MM.1S (cell line): ENCODE measurements around the gene CIAO2B.

Experiments used
- DNase-seq: peaks from one replicate; pipeline ENCODE4 v3.0.0-alpha.2; 2015
- H2AFZ ChIP-seq: fragments of 300-600 bp; sonication (generic); 2 replicates; pipeline ENCODE4 v1.6.0; 2016; ENCODE audit warnings: antibody characterized with exemption, low read length
- H3F3A ChIP-seq: fragments of 300-600 bp; sonication (generic); 2 replicates; pipeline ENCODE4 v1.6.1; 2016; ENCODE audit warnings: mild to moderate bottlenecking, antibody characterized with exemption, low read length, moderate library complexity, mixed read lengths; ENCODE audit not compliant: insufficient read depth
- H3K27ac ChIP-seq: fragments of 300-600 bp; sonication (generic); 2 replicates; pipeline ENCODE4 v1.5.1; 2016; ENCODE audit warnings: mild to moderate bottlenecking, low read length
- H3K27me3 ChIP-seq: fragments of 300-600 bp; sonication (generic); replicated peaks from 2 replicates; pipeline ENCODE4 v1.6.0; 2016; ENCODE audit warnings: low read length; ENCODE audit not compliant: insufficient read depth
- H3K36me3 ChIP-seq: fragments of 300-600 bp; sonication (generic); replicated peaks from 2 replicates; pipeline ENCODE4 v1.6.1; 2016; ENCODE audit warnings: mild to moderate bottlenecking, low read length, mixed read lengths; ENCODE audit not compliant: insufficient read depth
- H3K4me1 ChIP-seq: fragments of 300-600 bp; sonication (generic); 2 replicates; pipeline ENCODE4 v1.6.1; 2016; ENCODE audit warnings: low read length, mixed read lengths
- H3K4me2 ChIP-seq: fragments of 300-600 bp; sonication (generic); 2 replicates; pipeline ENCODE4 v1.6.0; 2016; ENCODE audit warnings: low read depth, low read length
- H3K4me3 ChIP-seq: fragments of 300-600 bp; sonication (generic); 2 replicates; pipeline ENCODE4 v1.5.1; 2016; ENCODE audit warnings: low read length, mixed read lengths
- H3K79me2 ChIP-seq: fragments of 300-600 bp; sonication (generic); 2 replicates; pipeline ENCODE4 v1.6.1; 2016; ENCODE audit warnings: mixed run types, low read length, mixed read lengths
- H3K9ac ChIP-seq: fragments of 300-600 bp; sonication (generic); 2 replicates; pipeline ENCODE4 v1.6.1; 2016; ENCODE audit warnings: low read length, mixed read lengths
- H3K9me2 ChIP-seq: fragments of 300-600 bp; sonication (generic); replicated peaks from 2 replicates; pipeline ENCODE4 v1.6.1; 2016; ENCODE audit warnings: mild to moderate bottlenecking, low read length, mixed read lengths; ENCODE audit not compliant: insufficient read depth
- H3K9me3 ChIP-seq: fragments of 300-600 bp; sonication (generic); replicated peaks from 2 replicates; pipeline ENCODE4 v1.6.1; 2016; ENCODE audit warnings: mild to moderate bottlenecking, low read length, mixed read lengths; ENCODE audit not compliant: insufficient read depth
- H4K20me1 ChIP-seq: fragments of 300-600 bp; sonication (generic); 2 replicates; pipeline ENCODE4 v1.6.1; 2016; ENCODE audit warnings: mild to moderate bottlenecking, low read length, moderate library complexity, mixed read lengths; ENCODE audit not compliant: insufficient read depth
- EZH2 ChIP-seq: fragments of 300-600 bp; sonication (generic); optimal IDR thresholded peaks from 2 replicates; pipeline ENCODE3; 2017; ENCODE audit warnings: low read depth, mild to moderate bottlenecking, antibody characterized with exemption, low read length, mixed read lengths
- EZH2phosphoT487 ChIP-seq: fragments of 300-600 bp; sonication (generic); IDR thresholded peaks from 2 replicates; pipeline ENCODE4 v1.6.1; 2018; ENCODE audit warnings: antibody characterized with exemption, low read length
- TF ChIP-seq, protein P1 (sequence below): fragments of 300-600 bp; sonication (generic); IDR thresholded peaks from 2 replicates; pipeline ENCODE4 v1.5.1; 2016; ENCODE audit warnings: antibody characterized with exemption, low read length, mixed read lengths

The CIAO2B gene

DNA sequence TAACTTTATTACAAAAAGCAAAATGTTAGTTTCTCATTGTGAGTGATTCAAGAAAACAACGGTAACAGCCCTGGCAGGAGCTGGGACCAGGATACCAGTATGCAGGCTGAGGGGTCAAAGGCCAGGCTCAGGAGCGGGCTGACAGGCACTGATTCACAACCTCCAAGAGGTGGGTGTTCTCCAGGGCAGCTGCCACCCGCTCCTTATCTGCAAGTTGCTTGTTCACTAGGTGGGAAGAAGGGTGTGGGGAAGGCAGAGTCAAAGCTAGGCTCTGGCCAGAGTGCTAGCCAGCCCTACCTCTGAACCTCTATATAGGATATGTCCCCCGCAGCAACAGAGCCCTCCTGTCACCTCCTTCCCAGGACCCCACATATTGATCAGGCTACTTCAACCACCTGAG lies 2.1 kb downstream of the CIAO2B start:
- Histone ChIP-seq H3K9ac (no peak overlapping the region), H3K27ac (no peak overlapping the region)
- TF ChIP-seq EZH2 (no peak), EZH2phosphoT487 (no peak)
- TF ChIP-seq, protein P1, sequence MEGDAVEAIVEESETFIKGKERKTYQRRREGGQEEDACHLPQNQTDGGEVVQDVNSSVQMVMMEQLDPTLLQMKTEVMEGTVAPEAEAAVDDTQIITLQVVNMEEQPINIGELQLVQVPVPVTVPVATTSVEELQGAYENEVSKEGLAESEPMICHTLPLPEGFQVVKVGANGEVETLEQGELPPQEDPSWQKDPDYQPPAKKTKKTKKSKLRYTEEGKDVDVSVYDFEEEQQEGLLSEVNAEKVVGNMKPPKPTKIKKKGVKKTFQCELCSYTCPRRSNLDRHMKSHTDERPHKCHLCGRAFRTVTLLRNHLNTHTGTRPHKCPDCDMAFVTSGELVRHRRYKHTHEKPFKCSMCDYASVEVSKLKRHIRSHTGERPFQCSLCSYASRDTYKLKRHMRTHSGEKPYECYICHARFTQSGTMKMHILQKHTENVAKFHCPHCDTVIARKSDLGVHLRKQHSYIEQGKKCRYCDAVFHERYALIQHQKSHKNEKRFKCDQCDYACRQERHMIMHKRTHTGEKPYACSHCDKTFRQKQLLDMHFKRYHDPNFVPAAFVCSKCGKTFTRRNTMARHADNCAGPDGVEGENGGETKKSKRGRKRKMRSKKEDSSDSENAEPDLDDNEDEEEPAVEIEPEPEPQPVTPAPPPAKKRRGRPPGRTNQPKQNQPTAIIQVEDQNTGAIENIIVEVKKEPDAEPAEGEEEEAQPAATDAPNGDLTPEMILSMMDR = no peak

DNA sequence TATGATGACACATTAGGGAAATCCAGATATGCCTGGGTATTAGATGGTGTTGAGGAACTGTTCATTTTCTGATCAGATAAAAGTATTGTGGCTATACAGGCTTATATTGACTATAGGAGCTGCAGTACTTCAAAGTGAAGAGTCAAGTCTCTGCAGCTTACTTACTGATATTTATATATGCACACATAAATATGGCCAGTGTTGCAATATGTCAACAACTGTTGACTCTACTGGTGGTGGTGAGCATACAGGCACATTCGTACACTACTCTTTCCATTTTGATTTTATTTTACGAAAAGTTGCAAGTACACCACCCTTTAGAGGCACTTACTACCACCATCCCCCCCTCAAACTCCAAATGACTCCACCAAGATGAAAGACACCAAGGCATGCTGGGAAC lies 2.5 kb downstream of the CIAO2B start:
- Histone ChIP-seq H3K9ac (no peak overlapping the region), H3K27ac (no peak overlapping the region), H3K27me3 (no peaks in the 10 kb centered on the region), H3K4me3 (no peak overlapping the region), H3K4me1 (0 out of 2 replicates have a peak, but pooled peaks cover 4% of the 10 kb centered on the region), H2AFZ (no peak overlapping the region), H3F3A (no peaks in the 10 kb centered on the region; the same call in 1 of the 2 replicates), H3K9me3 (no peaks in the 10 kb centered on the region), H3K36me3 (no peaks in the 10 kb centered on the region), H3K9me2 (no peaks in the 10 kb centered on the region), H3K4me2 (no peak overlapping the region), H4K20me1 (no peaks in the 10 kb centered on the region), H3K79me2 (peaks cover 41% of the 10 kb centered on the region)
- TF ChIP-seq, protein P1 = no peak
- TF ChIP-seq EZH2phosphoT487 (no peak), EZH2 (no peak)
- no peak for DNase-seq

More for the DNA sequence above, 2.1 kb downstream of the CIAO2B start:
- Histone ChIP-seq H3F3A (no peaks in the 10 kb centered on the region; the same call in 1 of the 2 replicates), H4K20me1 (no peaks in the 10 kb centered on the region), H3K4me3 (no peak overlapping the region), H3K79me2 (peaks cover 41% of the 10 kb centered on the region), H3K4me1 (0 out of 2 replicates have a peak, but pooled peaks cover 4% of the 10 kb centered on the region), H2AFZ (no peak overlapping the region), H3K9me3 (no peaks in the 10 kb centered on the region), H3K27me3 (no peaks in the 10 kb centered on the region), H3K4me2 (no peak overlapping the region), H3K36me3 (no peaks in the 10 kb centered on the region), H3K9me2 (no peaks in the 10 kb centered on the region)
- DNase-seq = no peak

DNA sequence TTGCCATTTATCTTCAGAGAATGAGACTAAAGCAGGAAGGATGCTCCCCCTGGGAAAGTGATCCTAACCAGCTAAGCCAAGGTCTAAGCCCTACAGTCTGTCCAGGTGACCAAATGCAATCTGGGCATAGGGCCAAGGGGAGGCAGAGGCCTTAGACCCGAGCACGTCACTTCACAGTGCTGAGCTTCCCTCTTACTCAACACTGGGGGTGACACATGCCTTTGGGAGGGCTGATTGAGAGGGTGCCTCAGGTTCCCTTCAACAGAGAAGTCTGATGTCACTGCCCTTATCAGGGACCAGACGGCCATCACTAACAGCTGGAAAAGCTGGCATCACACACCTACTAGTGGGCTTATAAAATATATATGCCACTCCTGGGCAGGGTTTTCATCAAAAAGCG lies 4.0 kb downstream of the CIAO2B start:
- Histone ChIP-seq H3K4me2 (no peak overlapping the region), H4K20me1 (no peaks in the 10 kb centered on the region), H3K27ac (no peak overlapping the region), H3K36me3 (no peaks in the 10 kb centered on the region), H3F3A (no peaks in the 10 kb centered on the region; the same call in 1 of the 2 replicates), H3K79me2 (peaks cover 28% of the 10 kb centered on the region), H3K4me1 (0 out of 2 replicates have a peak, but pooled peaks cover 4% of the 10 kb centered on the region), H3K27me3 (peaks cover 5% of the 10 kb centered on the region), H2AFZ (no peak overlapping the region), H3K9me2 (no peaks in the 10 kb centered on the region), H3K4me3 (no peak overlapping the region), H3K9ac (no peak overlapping the region), H3K9me3 (no peaks in the 10 kb centered on the region)
- DNase-seq = no peak
- no peak for TF ChIP-seq EZH2phosphoT487
- TF ChIP-seq EZH2 = no peak
- TF ChIP-seq, protein P1 = no peak
